Vagina (tissue), 2 donors: ENCODE measurements around the gene GAS7. TPM values are rescaled to one million over a fixed set of nuclear protein-coding genes. Genes with fewer than 3 reads are reported as not detected.

Source experiments
- DNase-seq, 2 donors: peaks; one replicate each; pipeline ENCODE4 v3.0.0-alpha.2; 2017; ENCODE audit errors: extremely low spot score in 2 of 2
- H3K27ac ChIP-seq: fragments of 200-600 bp; sonication (generic); one replicate; pipeline ENCODE4 v1.5.1; 2019
- H3K27me3 ChIP-seq: fragments of 200-600 bp; sonication (generic); one replicate; pipeline ENCODE4 v1.5.1; 2019
- H3K36me3 ChIP-seq, 2 donors: fragments of 200-600 bp; sonication (generic); one replicate each; pipeline ENCODE4 v1.5.1; 2017 to 2019
- H3K4me1 ChIP-seq: fragments of 200-600 bp; sonication (generic); one replicate; pipeline ENCODE4 v1.5.1; 2019
- H3K4me3 ChIP-seq, 2 donors: fragments of 200-600 bp; sonication (generic); 1 replicate in 1 of 2; 2 replicates in 1 of 2; pipeline ENCODE4 v1.5.1; 2016 to 2019
- H3K9me3 ChIP-seq: fragments of 200-600 bp; sonication (generic); one replicate; pipeline ENCODE4 v1.5.1; 2019
- POLR2A ChIP-seq, 2 donors: fragments of 450-650 bp; IDR thresholded peaks; one replicate each; pipeline ENCODE4 v1.6.1; 2017; ENCODE audit warnings: antibody characterized with exemption in 2 of 2, mild to moderate bottlenecking in 2 of 2, moderate library complexity in 2 of 2
- POLR2AphosphoS5 ChIP-seq, 2 donors: sonication (generic); formaldehyde crosslinking; IDR thresholded peaks; one replicate each; pipeline ENCODE4 v1.9.0; 2017; ENCODE audit warnings: antibody characterized with exemption in 2 of 2, mild to moderate bottlenecking in 2 of 2, low read depth in 1 of 2; ENCODE audit not compliant: insufficient read depth in 1 of 2
- intact Hi-C: fragments of 100-400 bp; cut with DNase I; formaldehyde crosslinking; loops from one replicate; pipeline ENCODE4 v1.15.1; 2023
- total RNA-seq: library from RNA; depleted of rRNA; stranded (reverse); fragments of >200 nt; gene quantifications from one replicate; pipeline ENCODE4 v1.2.3, GENCODE V29; 2016
- TF ChIP-seq, protein P1 (sequence below), 3 experiments: fragments of 450-650 bp in 2 of 3; fragments of 200-600 bp in 1 of 3; sonication (generic) in 1 of 3; IDR thresholded peaks; one replicate each; pipeline ENCODE4 v1.5.1; 2017 to 2019; ENCODE audit warnings: antibody characterized with exemption in 3 of 3, mild to moderate bottlenecking in 2 of 3, moderate library complexity in 2 of 3

GAS7 gene
- total RNA-seq, 1 donor from 2014 or later = 47.1 TPM

- no peak for DNase-seq
- Histone ChIP-seq H3K4me1 (peaks cover 25% of the 10 kb centered on the region), H3K4me3 (no peak overlapping the region), H3K27me3 (no peaks in the 10 kb centered on the region), H3K36me3 (no peaks in the 10 kb centered on the region), H3K9me3 (no peaks in the 10 kb centered on the region), H3K27ac (peak overlapping the region; percentile 42)
- TF ChIP-seq POLR2A (IDR thresholded peaks at IDR 0.05) (no peak), POLR2AphosphoS5 (IDR thresholded peaks at IDR 0.05; ENCODE audit: insufficient read depth in 1 of 2, low read depth in 1 of 2) (no peak)
- TF ChIP-seq, protein P1, sequence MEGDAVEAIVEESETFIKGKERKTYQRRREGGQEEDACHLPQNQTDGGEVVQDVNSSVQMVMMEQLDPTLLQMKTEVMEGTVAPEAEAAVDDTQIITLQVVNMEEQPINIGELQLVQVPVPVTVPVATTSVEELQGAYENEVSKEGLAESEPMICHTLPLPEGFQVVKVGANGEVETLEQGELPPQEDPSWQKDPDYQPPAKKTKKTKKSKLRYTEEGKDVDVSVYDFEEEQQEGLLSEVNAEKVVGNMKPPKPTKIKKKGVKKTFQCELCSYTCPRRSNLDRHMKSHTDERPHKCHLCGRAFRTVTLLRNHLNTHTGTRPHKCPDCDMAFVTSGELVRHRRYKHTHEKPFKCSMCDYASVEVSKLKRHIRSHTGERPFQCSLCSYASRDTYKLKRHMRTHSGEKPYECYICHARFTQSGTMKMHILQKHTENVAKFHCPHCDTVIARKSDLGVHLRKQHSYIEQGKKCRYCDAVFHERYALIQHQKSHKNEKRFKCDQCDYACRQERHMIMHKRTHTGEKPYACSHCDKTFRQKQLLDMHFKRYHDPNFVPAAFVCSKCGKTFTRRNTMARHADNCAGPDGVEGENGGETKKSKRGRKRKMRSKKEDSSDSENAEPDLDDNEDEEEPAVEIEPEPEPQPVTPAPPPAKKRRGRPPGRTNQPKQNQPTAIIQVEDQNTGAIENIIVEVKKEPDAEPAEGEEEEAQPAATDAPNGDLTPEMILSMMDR (IDR thresholded peaks at IDR 0.05) = no peak
- intact Hi-C loops = no loop called here
Observed at GRCh38 chr17:9973669-9974447, 224.5 kb downstream of the GAS7 start.

GRCh38 chr17:9971991-9972390 is 226.4 kb downstream of the GAS7 start:
- Histone ChIP-seq H3K4me3 (no peak overlapping the region), H3K27ac (peak overlapping the region; percentile 44), H3K27me3 (no peaks in the 10 kb centered on the region), H3K4me1 (peaks cover 20% of the 10 kb centered on the region), H3K36me3 (no peaks in the 10 kb centered on the region), H3K9me3 (no peaks in the 10 kb centered on the region)
- intact Hi-C loops = no loop called here
- TF ChIP-seq, protein P1 (IDR thresholded peaks at IDR 0.05) = no peak
- no peak for TF ChIP-seq POLR2AphosphoS5 (IDR thresholded peaks at IDR 0.05; ENCODE audit: insufficient read depth in 1 of 2, low read depth in 1 of 2)
- no peak for TF ChIP-seq POLR2A (IDR thresholded peaks at IDR 0.05)
- no peak for DNase-seq

DNA sequence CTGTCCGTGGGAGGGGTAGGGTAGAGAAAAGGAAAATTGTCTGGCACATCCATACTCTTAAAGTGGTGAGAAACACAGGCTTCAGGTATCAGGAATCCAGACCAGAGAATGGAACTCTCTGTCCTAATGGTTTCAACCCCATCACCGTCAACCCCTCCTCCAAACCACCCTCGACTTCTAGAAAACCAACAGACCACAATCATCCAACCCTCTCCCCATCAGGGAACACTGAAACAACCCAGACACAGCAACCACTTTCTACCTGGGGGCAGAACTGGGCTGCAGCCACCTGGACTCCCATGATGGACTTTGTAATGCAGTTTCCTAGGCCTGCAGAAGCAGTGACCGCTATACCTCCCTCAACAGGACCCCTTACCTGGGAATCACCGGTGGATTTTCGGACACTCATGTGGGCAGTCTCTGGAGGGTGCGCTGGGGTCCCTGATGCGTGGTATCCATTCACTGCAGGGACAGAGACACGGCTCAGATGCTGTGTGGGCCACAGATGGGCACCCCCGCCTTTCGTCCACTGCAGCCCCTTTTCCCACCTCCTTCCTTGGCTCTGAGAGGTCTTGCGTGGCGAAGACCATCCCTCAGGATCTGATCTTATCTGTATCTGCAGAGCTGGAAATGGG is 229.0 kb downstream of the GAS7 start:
- intact Hi-C loops = no loop called here
- Histone ChIP-seq H3K9me3 (no peaks in the 10 kb centered on the region), H3K4me3 (no peak overlapping the region), H3K27me3 (no peaks in the 10 kb centered on the region), H3K36me3 (no peaks in the 10 kb centered on the region), H3K27ac (peak overlapping the region; percentile 2), H3K4me1 (peaks cover 18% of the 10 kb centered on the region)
- DNase-seq = no peak
- TF ChIP-seq POLR2AphosphoS5 (IDR thresholded peaks at IDR 0.05; ENCODE audit: insufficient read depth in 1 of 2, low read depth in 1 of 2) = no peak
- TF ChIP-seq POLR2A (IDR thresholded peaks at IDR 0.05) = no peak
- TF ChIP-seq, protein P1 (IDR thresholded peaks at IDR 0.05) = no peak

DNA sequence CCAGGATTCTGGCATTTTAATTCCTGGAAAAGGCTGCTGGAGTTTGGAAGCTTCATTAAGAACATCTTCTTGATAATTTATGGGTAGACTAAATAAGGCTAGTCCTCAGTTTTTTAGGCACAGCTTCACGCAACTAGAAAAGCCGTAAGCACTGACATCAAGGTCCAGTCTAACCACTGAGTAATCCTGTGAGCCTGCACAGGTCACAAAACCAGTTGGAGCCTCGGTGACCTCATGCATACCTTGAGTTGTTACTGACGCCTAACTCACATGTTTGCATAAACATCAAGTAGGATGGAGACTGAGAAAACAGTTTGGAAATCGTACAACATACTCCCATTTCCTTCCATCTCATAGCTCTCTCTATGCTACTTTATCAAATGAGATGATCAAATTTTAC is 229.5 kb downstream of the GAS7 start:
- no peaks in the 10 kb centered on the region for H3K9me3 ChIP-seq
- DNase-seq = no peak
- H3K4me3 ChIP-seq = no peak overlapping the region
- H3K36me3 ChIP-seq = no peaks in the 10 kb centered on the region
- H3K27me3 ChIP-seq = no peaks in the 10 kb centered on the region
- TF ChIP-seq POLR2A (IDR thresholded peaks at IDR 0.05) (no peak), POLR2AphosphoS5 (IDR thresholded peaks at IDR 0.05; ENCODE audit: insufficient read depth in 1 of 2, low read depth in 1 of 2) (peak in 1 of 2 donors; percentile 39)
- intact Hi-C loops = no loop called here
- H3K27ac ChIP-seq = peak overlapping the region; percentile 7
- peaks cover 18% of the 10 kb centered on the region for H3K4me1 ChIP-seq

- TF ChIP-seq, protein P1 (IDR thresholded peaks at IDR 0.05) = no peak
- TF ChIP-seq POLR2AphosphoS5 (IDR thresholded peaks at IDR 0.05; ENCODE audit: insufficient read depth in 1 of 2, low read depth in 1 of 2) = no peak
- TF ChIP-seq POLR2A (IDR thresholded peaks at IDR 0.05) = no peak
- Histone ChIP-seq H3K27me3 (no peaks in the 10 kb centered on the region), H3K9me3 (no peaks in the 10 kb centered on the region), H3K36me3 (no peaks in the 10 kb centered on the region), H3K27ac (no peak overlapping the region), H3K4me1 (peaks cover 18% of the 10 kb centered on the region), H3K4me3 (no peak overlapping the region)
- intact Hi-C loops = no loop called here
- no peak for DNase-seq
Observed at GRCh38 chr17:9968008-9968407, 230.4 kb downstream of the GAS7 start.
